ENCODE measurements around the gene TRO.

DNA sequence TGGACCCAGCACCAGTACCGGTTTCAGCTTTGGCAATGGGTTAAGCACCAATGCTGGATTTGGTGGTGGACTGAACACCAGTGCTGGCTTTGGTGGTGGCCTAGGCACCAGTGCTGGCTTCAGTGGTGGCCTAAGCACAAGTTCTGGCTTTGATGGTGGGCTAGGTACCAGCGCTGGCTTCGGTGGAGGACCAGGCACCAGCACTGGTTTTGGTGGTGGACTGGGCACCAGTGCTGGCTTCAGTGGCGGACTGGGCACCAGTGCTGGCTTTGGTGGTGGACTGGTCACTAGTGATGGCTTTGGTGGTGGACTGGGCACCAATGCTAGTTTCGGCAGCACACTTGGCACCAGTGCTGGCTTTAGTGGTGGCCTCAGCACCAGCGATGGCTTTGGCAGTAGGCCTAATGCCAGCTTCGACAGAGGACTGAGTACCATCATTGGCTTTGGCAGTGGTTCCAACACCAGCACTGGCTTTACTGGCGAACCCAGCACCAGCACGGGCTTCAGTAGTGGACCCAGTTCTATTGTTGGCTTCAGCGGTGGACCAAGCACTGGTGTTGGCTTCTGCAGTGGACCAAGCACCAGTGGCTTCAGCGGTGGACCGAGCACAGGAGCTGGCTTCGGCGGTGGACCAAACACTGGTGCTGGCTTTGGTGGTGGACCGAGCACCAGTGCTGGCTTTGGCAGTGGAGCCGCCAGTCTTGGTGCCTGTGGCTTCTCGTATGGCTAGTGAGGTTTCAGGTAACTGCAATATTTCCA lies 9.8 kb downstream of the TRO start:
- TF ChIP-seq POLR2AphosphoS5 (IDR thresholded peaks at IDR 0.05; ENCODE audit: low read depth, low read length) (no peak), POLR2A (IDR thresholded peaks at IDR 0.05; ENCODE audit: low read depth, low read length) (no peak)

Measured in GM12892 (cell line).